K562 (cell line): ENCODE measurements around the gene CIAO3.

Source experiments
- ATF2 ChIP-seq: sonication (generic); formaldehyde crosslinking; IDR thresholded peaks from 2 replicates; pipeline ENCODE4 v1.8.1; 2022; ENCODE audit warnings: missing genetic modification reagents
- CEBPG ChIP-seq, 3 experiments: fragments of 200-800 bp in 1 of 3; sonication (Bioruptor generic) in 1 of 3; sonication (generic) in 1 of 3; formaldehyde crosslinking in 1 of 3; IDR thresholded peaks in 2 of 3; conservative IDR thresholded peaks in 1 of 3; 2 replicates each; pipeline versions ENCODE4 v1.6.1 to v1.8.0; 2016 to 2022; ENCODE audit warnings: missing compliant biosample characterization in 2 of 3, missing genetic modification characterization in 2 of 3, mild to moderate bottlenecking in 1 of 3, missing genetic modification reagents in 1 of 3
- CTCF ChIP-seq, 3 experiments: IDR thresholded peaks in 2 of 3; conservative IDR thresholded peaks in 1 of 3; 2 replicates each; pipeline ENCODE4 v1.5.1; 2011 to 2012; ENCODE audit warnings: low read length in 3 of 3, mild to moderate bottlenecking in 3 of 3, control low read depth in 2 of 3, improper control_type of control experiment in 1 of 3, inconsistent platforms in 1 of 3, low read depth in 1 of 3, mixed read lengths in 1 of 3, moderate library complexity in 1 of 3; ENCODE audit not compliant: insufficient read depth in 2 of 3
- ESRRB ChIP-seq: fragments of 250-450 bp; sonication (Bioruptor Pico); IDR thresholded peaks from 2 replicates; pipeline ENCODE4 v1.5.0; 2020; ENCODE audit warnings: mild to moderate bottlenecking, moderate library complexity, borderline replicate concordance
- SP1 ChIP-seq: sonication (generic); formaldehyde crosslinking; IDR thresholded peaks from 2 replicates; pipeline ENCODE4 v1.8.1; 2022; ENCODE audit warnings: mild to moderate bottlenecking, missing genetic modification reagents
- ZNF282 ChIP-seq: sonication (generic); formaldehyde crosslinking; IDR thresholded peaks from 2 replicates; pipeline ENCODE4 v1.8.1; 2023; ENCODE audit warnings: missing genetic modification reagents
- ZNF75A ChIP-seq: fragments of 450-650 bp; formaldehyde crosslinking; IDR thresholded peaks from 2 replicates; pipeline ENCODE4 v1.4.0; 2020; ENCODE audit warnings: mild to moderate bottlenecking

- TF ChIP-seq CEBPG (CRISPR knock-in tag; IDR thresholded peaks at IDR 0.05) (no peak), CEBPG (tag; conservative IDR thresholded peaks at IDR 0.05 in 1 of 2, IDR thresholded peaks at IDR 0.05 in 1 of 2) (no peak), CTCF (IDR thresholded peaks at IDR 0.05 in 2 of 3, conservative IDR thresholded peaks at IDR 0.05 in 1 of 3; ENCODE audit: insufficient read depth in 2 of 3, low read depth in 1 of 3, low read length in 3 of 3) (peak; percentile 63 to 74 (median 67)), ZNF75A (CRISPR knock-in tag) (no peak), ZNF282 (CRISPR knock-in tag) (no peak), ATF2 (no peak), ESRRB (CRISPR knock-in tag) (no peak), SP1 (CRISPR knock-in tag) (no peak)
Measured at GRCh38 chr16:745739-746138, 4.9 kb upstream of the CIAO3 start.
